Chondrocyte (in vitro differentiated cells): ENCODE measurements around the gene RASSF6. TPM values are rescaled to one million over a fixed set of nuclear protein-coding genes. Genes with fewer than 3 reads are reported as not detected.

ENCODE experiments used
- DNase-seq: peaks from one replicate; pipeline ENCODE4 v3.0.0; 2021; ENCODE audit warnings: mixed read lengths, low spot score
- H3K27ac Mint-ChIP-seq: one replicate; pipeline ENCODE4 v1.8.0; 2021; ENCODE audit warnings: mild to moderate bottlenecking, moderate library complexity, mixed read lengths; ENCODE audit not compliant: unreplicated experiment
- H3K27me3 Mint-ChIP-seq: 2 replicates; pipeline ENCODE4 v1.8.0; 2021; ENCODE audit warnings: low read depth, mixed read lengths
- H3K36me3 Mint-ChIP-seq: 2 replicates; pipeline ENCODE4 v1.8.0; 2021; ENCODE audit warnings: low read depth, mixed read lengths
- H3K4me1 Mint-ChIP-seq: 2 replicates; pipeline ENCODE4 v1.8.0; 2021; ENCODE audit warnings: low read depth, mild to moderate bottlenecking, mixed read lengths
- H3K4me3 Mint-ChIP-seq: one replicate; pipeline ENCODE4 v1.8.0; 2021; ENCODE audit warnings: mild to moderate bottlenecking, moderate library complexity, mixed read lengths; ENCODE audit not compliant: unreplicated experiment
- H3K9me3 Mint-ChIP-seq: 2 replicates; pipeline ENCODE4 v1.8.0; 2021; ENCODE audit warnings: low read depth, mixed read lengths
- total RNA-seq: library from RNA; stranded (reverse); gene quantifications from 3 replicates; pipeline ENCODE4 v1.2.1, GENCODE V29; 2021
- TF ChIP-seq, protein P1 (sequence below): fragments of 200-600 bp; sonication (generic); IDR thresholded peaks from 2 replicates; pipeline ENCODE4 v1.5.0; 2021; ENCODE audit warnings: antibody characterized with exemption, mild to moderate bottlenecking, moderate library complexity

The RASSF6 gene
- total RNA-seq, 1 donor from 2014 or later, result not detected

DNA sequence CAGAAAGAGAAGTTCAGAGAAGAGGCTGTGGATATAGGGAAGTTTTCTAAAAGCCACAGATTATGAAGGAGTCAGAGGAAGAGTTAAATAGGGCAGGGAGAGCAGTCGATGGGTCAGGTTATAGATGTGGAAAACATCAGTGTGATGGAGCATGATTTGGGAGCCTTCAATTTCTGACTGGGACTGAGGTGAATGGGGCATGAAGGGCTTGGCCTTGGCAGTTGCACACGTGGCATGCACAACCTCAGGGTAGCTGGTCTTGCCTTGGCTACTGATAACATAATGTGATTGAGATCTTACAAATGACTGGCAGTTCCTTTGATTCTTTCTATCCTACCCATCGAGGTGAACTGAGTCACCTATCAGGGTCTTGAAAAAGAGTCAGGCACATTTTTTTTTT lies 79.0 kb downstream of the RASSF6 start:
- H3K27me3 Mint-ChIP-seq, result peaks cover 37% of the 10 kb centered on the region
- TF ChIP-seq, protein P1, sequence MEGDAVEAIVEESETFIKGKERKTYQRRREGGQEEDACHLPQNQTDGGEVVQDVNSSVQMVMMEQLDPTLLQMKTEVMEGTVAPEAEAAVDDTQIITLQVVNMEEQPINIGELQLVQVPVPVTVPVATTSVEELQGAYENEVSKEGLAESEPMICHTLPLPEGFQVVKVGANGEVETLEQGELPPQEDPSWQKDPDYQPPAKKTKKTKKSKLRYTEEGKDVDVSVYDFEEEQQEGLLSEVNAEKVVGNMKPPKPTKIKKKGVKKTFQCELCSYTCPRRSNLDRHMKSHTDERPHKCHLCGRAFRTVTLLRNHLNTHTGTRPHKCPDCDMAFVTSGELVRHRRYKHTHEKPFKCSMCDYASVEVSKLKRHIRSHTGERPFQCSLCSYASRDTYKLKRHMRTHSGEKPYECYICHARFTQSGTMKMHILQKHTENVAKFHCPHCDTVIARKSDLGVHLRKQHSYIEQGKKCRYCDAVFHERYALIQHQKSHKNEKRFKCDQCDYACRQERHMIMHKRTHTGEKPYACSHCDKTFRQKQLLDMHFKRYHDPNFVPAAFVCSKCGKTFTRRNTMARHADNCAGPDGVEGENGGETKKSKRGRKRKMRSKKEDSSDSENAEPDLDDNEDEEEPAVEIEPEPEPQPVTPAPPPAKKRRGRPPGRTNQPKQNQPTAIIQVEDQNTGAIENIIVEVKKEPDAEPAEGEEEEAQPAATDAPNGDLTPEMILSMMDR, result no peak
- no peaks in the 10 kb centered on the region for H3K36me3 Mint-ChIP-seq
- no peak overlapping the region for H3K4me3 Mint-ChIP-seq
- no peak for DNase-seq
- H3K9me3 Mint-ChIP-seq, result no peaks in the 10 kb centered on the region
- no peaks in the 10 kb centered on the region for H3K4me1 Mint-ChIP-seq
- H3K27ac Mint-ChIP-seq, result no peak overlapping the region

DNA sequence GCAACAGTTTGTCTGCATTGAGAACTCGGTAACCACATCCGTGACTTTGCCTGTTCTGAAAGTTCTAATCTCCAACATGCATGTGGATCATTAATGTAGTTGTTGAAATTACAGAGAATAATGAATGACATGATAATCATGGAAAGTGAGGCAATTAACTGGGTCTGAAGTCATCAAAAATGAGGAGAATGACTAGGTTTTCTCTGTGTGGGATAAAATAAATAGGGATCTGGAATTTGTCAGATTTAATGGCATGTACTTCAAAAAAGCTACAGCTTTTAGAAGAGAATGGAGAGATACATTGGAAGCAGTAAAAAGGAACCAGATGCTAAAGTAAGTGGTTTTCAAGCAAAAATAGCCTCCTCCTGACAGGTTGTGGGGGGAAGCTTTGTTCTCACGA lies 79.4 kb downstream of the RASSF6 start:
- Mint-ChIP-seq H3K36me3 (no peaks in the 10 kb centered on the region), H3K9me3 (no peaks in the 10 kb centered on the region), H3K4me3 (no peak overlapping the region), H3K4me1 (no peaks in the 10 kb centered on the region), H3K27ac (no peak overlapping the region), H3K27me3 (peaks cover 37% of the 10 kb centered on the region)
- TF ChIP-seq, protein P1, result no peak
- no peak for DNase-seq

DNA sequence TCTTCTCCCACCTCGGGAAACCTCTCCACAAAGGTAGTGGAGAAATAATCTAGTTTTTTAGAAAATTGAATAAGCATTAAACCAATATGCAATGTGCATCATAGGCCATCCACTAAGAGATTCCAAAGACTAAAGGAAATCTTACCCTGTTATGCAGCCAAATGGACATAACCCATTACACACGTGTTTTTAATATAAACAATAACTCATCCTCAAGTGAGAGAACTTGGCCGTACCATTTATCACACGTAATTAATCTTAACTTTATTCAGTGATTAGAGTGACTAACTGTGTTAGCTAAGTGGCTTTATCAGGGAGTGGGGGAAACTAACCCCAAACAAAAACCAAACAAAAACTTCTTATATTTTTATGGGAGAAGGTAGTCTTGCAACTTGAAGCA lies 80.8 kb downstream of the RASSF6 start:
- peaks cover 33% of the 10 kb centered on the region for H3K27me3 Mint-ChIP-seq
- H3K36me3 Mint-ChIP-seq, result no peaks in the 10 kb centered on the region
- H3K4me1 Mint-ChIP-seq, result no peaks in the 10 kb centered on the region
- H3K9me3 Mint-ChIP-seq, result no peaks in the 10 kb centered on the region
- TF ChIP-seq, protein P1, result no peak
- no peak overlapping the region for H3K27ac Mint-ChIP-seq
- H3K4me3 Mint-ChIP-seq, result no peak overlapping the region
- DNase-seq, result no peak

DNA sequence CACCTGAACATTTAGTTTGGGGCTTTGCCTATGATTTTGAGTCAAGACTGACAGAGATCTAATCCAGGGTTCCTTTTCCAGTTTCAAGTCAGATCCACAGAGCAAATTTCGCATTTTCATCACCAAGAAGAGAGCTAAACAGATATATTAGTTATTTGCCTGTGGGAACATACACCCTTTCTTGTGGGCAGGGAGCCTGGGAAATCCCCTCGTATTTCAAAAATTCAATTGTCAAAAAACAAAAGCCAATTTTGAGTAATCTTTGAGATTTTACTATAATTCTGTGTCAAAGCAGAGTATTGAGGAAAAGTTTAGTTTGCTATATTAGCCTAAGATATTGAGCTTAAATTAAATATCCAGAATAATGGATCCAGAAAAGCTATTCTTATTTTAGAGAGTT lies 82.1 kb downstream of the RASSF6 start:
- peaks cover 30% of the 10 kb centered on the region for H3K27me3 Mint-ChIP-seq
- no peak for DNase-seq
- no peaks in the 10 kb centered on the region for H3K4me1 Mint-ChIP-seq
- no peaks in the 10 kb centered on the region for H3K9me3 Mint-ChIP-seq
- TF ChIP-seq, protein P1, result no peak
- no peak overlapping the region for H3K27ac Mint-ChIP-seq
- H3K36me3 Mint-ChIP-seq, result no peaks in the 10 kb centered on the region
- H3K4me3 Mint-ChIP-seq, result no peak overlapping the region

DNA sequence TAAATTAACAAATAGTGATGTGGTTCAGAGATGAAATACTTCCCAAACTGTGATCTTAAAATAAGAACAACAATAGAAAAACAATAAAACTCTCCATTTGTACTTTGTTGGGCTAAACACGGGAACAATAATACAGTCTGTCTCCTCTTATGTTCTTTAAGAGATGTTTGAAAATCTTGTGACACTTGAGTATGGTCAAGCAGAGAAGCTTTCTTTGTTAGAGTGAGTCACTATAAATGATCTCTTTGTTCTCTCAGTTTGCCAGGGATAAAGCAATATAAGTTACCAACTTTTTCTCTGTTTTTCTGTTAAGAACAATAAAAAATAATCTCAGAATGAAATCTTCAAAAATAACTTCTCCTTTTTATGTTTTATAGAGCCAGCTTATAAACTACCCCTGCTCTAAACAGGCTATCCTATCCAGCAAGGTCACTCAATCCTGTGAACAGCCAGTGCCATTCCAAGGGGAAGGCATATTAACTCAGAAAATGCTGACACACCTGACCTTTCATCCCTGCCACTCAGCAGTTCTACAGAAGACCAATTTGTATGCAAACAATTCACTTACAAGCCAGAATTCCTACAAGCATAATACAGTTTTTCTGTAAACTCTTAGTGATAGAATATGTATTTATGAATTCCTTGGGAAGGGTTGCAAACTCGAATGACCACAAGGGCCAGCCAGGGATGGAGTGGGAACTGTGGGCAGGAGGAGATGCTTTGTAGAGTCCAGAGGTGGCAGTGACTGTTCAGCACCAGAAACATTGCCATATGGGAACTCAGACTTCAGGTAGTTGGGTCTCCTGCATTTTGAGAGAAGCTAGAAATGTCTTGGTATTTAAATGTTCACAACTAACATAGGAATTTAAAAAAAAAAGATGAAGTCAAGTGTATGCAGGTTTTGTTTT lies 86.5 kb downstream of the RASSF6 start:
- H3K27me3 Mint-ChIP-seq, result peaks cover 22% of the 10 kb centered on the region
- TF ChIP-seq, protein P1, result no peak
- no peaks in the 10 kb centered on the region for H3K36me3 Mint-ChIP-seq
- no peak overlapping the region for H3K4me3 Mint-ChIP-seq
- no peak for DNase-seq
- no peak overlapping the region for H3K27ac Mint-ChIP-seq
- H3K4me1 Mint-ChIP-seq, result no peaks in the 10 kb centered on the region
- H3K9me3 Mint-ChIP-seq, result peaks cover 3% of the 10 kb centered on the region
